Fibroblast of lung (primary cell): ENCODE data around the gene GAK. TPM values are rescaled to one million over a fixed set of nuclear protein-coding genes. Genes with fewer than 3 reads are reported as not detected.
"Not testable (repeated sequence)": the region's sequence is repeated elsewhere in the genome, so short reads cannot be mapped to it uniquely, and the experiment has no call there.

Experiments
- DNase-seq, 2 donors: peaks; one replicate each; pipeline versions ENCODE4 v3.0.0 to v3.0.0-alpha.2; 2010; ENCODE audit warnings: low read depth in 2 of 2
- H2AFZ ChIP-seq: 2 replicates; pipeline ENCODE4 v1.5.1; 2012; ENCODE audit warnings: low read length, control low read depth, inconsistent platforms
- H3K27ac ChIP-seq: 2 replicates; pipeline ENCODE4 v1.5.1; 2011; ENCODE audit warnings: low read length, control low read depth; ENCODE audit not compliant: insufficient read depth
- H3K27me3 ChIP-seq: 2 replicates; pipeline ENCODE4 v1.5.1; 2011; ENCODE audit warnings: mild to moderate bottlenecking, low read length; ENCODE audit not compliant: control insufficient read depth, insufficient read depth
- H3K36me3 ChIP-seq: 2 replicates; pipeline ENCODE4 v1.5.1; 2011; ENCODE audit warnings: low read length; ENCODE audit not compliant: control insufficient read depth, insufficient read depth
- H3K4me1 ChIP-seq: 2 replicates; pipeline ENCODE4 v1.5.1; 2011; ENCODE audit warnings: low read length; ENCODE audit not compliant: control insufficient read depth, insufficient read depth; ENCODE audit errors: extremely low read depth
- H3K4me2 ChIP-seq: 2 replicates; pipeline ENCODE4 v1.5.1; 2011; ENCODE audit warnings: low read length, control low read depth; ENCODE audit not compliant: insufficient read depth; ENCODE audit errors: extremely low read depth
- H3K4me3 ChIP-seq, 4 experiments: fragments of 200-600 bp in 1 of 4; sonication (generic) in 1 of 4; replicated peaks in 1 of 4; 2 replicates each; pipeline ENCODE4 v1.5.1; 2011 to 2016; ENCODE audit warnings: low read length in 4 of 4, low read depth in 3 of 4, mild to moderate bottlenecking in 3 of 4, control low read depth in 2 of 4, inconsistent platforms in 1 of 4, mixed read lengths in 1 of 4; ENCODE audit not compliant: insufficient read depth in 1 of 4; ENCODE audit errors: control extremely low read depth in 1 of 4
- H3K79me2 ChIP-seq: 2 replicates; pipeline ENCODE4 v1.5.1; 2012; ENCODE audit warnings: mild to moderate bottlenecking, low read length, inconsistent platforms; ENCODE audit not compliant: control insufficient read depth, insufficient read depth
- H3K9ac ChIP-seq: 2 replicates; pipeline ENCODE4 v1.5.1; 2011; ENCODE audit warnings: mild to moderate bottlenecking, low read length, control low read depth; ENCODE audit not compliant: insufficient read depth
- H3K9me3 ChIP-seq: 2 replicates; pipeline ENCODE4 v1.5.1; 2012; ENCODE audit warnings: low read depth, low read length; ENCODE audit not compliant: control insufficient read depth, insufficient read depth
- H4K20me1 ChIP-seq: 2 replicates; pipeline ENCODE4 v1.5.1; 2011; ENCODE audit warnings: low read length; ENCODE audit not compliant: control insufficient read depth, insufficient read depth; ENCODE audit errors: extremely low read depth
- EZH2 ChIP-seq: IDR thresholded peaks from 2 replicates; pipeline ENCODE4 v1.5.1; 2012; ENCODE audit warnings: low read length, control low read depth, mild to moderate bottlenecking; ENCODE audit errors: missing control alignments
- polyA plus RNA-seq, 2 donors: library from polyadenylated mRNA; depleted of rRNA in 1 of 2; stranded (reverse) in 1 of 2; unstranded in 1 of 2; fragments of >200 nt; gene quantifications; 2 replicates each; pipeline ENCODE4 v1.2.1, GENCODE V29; 2011 to 2012; ENCODE audit warnings: missing spikeins in 1 of 2
- total RNA-seq: library from RNA; depleted of rRNA; stranded (reverse); fragments of >200 nt; gene quantifications from 2 replicates; pipeline ENCODE4 v1.2.1, GENCODE V29; 2014
- TF ChIP-seq, protein P1 (sequence below), 2 donors: IDR thresholded peaks in 1 of 2; conservative IDR thresholded peaks in 1 of 2; 1 replicate in 1 of 2; 2 replicates in 1 of 2; pipeline ENCODE4 v1.5.1; 2011 to 2012; ENCODE audit warnings: low read length in 2 of 2, control low read depth in 1 of 2, inconsistent platforms in 1 of 2, low read depth in 1 of 2, mild to moderate bottlenecking in 1 of 2

The GAK gene
- total and polyA plus RNA-seq, 2 donors (not counting 1 experiment from before 2014, with no cell fraction given) = 10.1 to 48.2 TPM

DNA sequence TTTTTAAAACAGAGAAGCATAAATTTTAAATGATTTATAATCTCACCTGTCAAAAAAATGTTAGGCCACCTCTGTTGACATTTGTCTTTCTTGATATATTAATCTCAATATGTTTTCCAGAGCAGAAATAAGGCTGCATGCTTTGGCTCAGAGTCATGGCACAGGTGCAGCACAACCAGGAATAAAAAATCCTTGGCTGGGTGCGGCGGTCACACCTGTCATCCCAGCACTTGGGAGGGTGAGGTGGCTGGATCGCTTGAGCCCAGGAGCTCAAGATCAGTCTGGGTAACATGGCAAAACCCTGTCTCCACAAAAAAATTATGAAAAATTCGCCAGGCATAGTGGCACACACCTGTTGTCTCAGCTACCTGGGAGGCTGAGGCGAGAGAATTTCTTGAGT lies 124.3 kb downstream of the GAK start:
- no peak for DNase-seq
- Histone ChIP-seq H2AFZ (no peak overlapping the region), H3K4me1 (no peaks in the 10 kb centered on the region), H3K4me2 (no peak overlapping the region), H3K27ac (no peak overlapping the region), H3K79me2 (no peaks in the 10 kb centered on the region), H3K4me3 (no peak overlapping the region), H3K9me3 (no peaks in the 10 kb centered on the region), H3K9ac (no peak overlapping the region), H3K27me3 (peaks cover 3% of the 10 kb centered on the region), H3K36me3 (no peaks in the 10 kb centered on the region), H4K20me1 (no peaks in the 10 kb centered on the region)
- TF ChIP-seq, protein P1, sequence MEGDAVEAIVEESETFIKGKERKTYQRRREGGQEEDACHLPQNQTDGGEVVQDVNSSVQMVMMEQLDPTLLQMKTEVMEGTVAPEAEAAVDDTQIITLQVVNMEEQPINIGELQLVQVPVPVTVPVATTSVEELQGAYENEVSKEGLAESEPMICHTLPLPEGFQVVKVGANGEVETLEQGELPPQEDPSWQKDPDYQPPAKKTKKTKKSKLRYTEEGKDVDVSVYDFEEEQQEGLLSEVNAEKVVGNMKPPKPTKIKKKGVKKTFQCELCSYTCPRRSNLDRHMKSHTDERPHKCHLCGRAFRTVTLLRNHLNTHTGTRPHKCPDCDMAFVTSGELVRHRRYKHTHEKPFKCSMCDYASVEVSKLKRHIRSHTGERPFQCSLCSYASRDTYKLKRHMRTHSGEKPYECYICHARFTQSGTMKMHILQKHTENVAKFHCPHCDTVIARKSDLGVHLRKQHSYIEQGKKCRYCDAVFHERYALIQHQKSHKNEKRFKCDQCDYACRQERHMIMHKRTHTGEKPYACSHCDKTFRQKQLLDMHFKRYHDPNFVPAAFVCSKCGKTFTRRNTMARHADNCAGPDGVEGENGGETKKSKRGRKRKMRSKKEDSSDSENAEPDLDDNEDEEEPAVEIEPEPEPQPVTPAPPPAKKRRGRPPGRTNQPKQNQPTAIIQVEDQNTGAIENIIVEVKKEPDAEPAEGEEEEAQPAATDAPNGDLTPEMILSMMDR (conservative IDR thresholded peaks at IDR 0.05 in 1 of 2, IDR thresholded peaks at IDR 0.05 in 1 of 2; ENCODE audit: low read depth in 1 of 2, low read length in 2 of 2) = no peak
- no peak for TF ChIP-seq EZH2

GRCh38 chr4:806979-807378 lies 125.1 kb downstream of the GAK start:
- not testable (repeated sequence) for H3K9ac ChIP-seq, DNase-seq, H4K20me1 ChIP-seq, H3K27ac ChIP-seq, H3K4me3 ChIP-seq, H3K27me3 ChIP-seq, H3K9me3 ChIP-seq, H3K79me2 ChIP-seq, H3K4me2 ChIP-seq, H2AFZ ChIP-seq, H3K36me3 ChIP-seq, H3K4me1 ChIP-seq

DNA sequence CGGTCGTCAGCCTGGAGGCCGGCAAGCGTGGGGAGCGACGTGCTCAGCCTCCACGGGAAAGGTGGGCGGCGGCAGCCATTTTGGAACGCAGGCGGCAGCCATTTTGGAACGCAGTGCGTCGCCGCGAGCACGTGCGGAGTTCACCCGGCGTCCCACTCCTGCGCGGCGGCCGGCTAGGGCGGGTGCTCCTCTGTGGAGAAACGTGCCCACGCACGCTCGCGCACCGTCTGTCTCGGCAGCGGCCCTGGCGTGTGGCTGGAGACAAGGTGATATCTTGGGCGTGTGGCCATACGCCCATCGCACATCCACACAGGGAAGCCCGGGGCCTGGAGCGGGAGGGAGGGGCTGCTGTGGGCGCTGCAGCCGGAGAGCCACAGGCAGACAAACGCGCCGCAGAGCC lies 127.3 kb downstream of the GAK start:
- no peaks in the 10 kb centered on the region for H3K36me3 ChIP-seq
- no peak for DNase-seq
- no peaks in the 10 kb centered on the region for H4K20me1 ChIP-seq
- H3K4me2 ChIP-seq = no peak overlapping the region
- H2AFZ ChIP-seq = no peak overlapping the region
- H3K27me3 ChIP-seq = peaks cover 3% of the 10 kb centered on the region
- H3K9ac ChIP-seq = no peak overlapping the region
- H3K4me3 ChIP-seq = no peak overlapping the region
- H3K9me3 ChIP-seq = no peaks in the 10 kb centered on the region
- no peaks in the 10 kb centered on the region for H3K4me1 ChIP-seq
- no peaks in the 10 kb centered on the region for H3K79me2 ChIP-seq
- TF ChIP-seq EZH2 = no peak
- TF ChIP-seq, protein P1 (conservative IDR thresholded peaks at IDR 0.05 in 1 of 2, IDR thresholded peaks at IDR 0.05 in 1 of 2; ENCODE audit: low read depth in 1 of 2, low read length in 2 of 2) = no peak
- no peak overlapping the region for H3K27ac ChIP-seq

DNA sequence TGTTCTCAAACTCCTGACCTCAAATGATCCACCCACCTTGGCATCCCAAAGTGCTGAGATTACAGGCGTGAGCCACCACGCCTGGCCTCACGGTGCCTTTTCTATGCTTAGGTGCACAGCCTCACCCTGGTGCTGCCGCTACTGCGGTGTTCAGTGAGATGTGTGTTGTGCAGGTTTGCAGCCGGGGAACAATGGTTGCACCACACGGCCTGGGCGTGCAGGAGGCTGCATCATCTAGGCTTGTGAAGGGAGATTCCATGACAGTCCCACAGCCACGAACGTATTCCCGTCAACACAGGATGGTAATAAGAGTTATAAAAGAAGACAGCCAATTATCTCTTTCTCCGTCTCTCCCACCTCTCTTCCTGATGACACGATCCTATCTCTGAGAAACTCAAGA lies 128.2 kb downstream of the GAK start:
- no peaks in the 10 kb centered on the region for H4K20me1 ChIP-seq
- H3K27ac ChIP-seq = no peak overlapping the region

More for the DNA sequence above, 128.2 kb downstream of the GAK start:
- no peaks in the 10 kb centered on the region for H3K79me2 ChIP-seq
- H2AFZ ChIP-seq = no peak overlapping the region
- no peak for TF ChIP-seq EZH2
- TF ChIP-seq, protein P1 (conservative IDR thresholded peaks at IDR 0.05 in 1 of 2, IDR thresholded peaks at IDR 0.05 in 1 of 2; ENCODE audit: low read depth in 1 of 2, low read length in 2 of 2) = no peak
- H3K9ac ChIP-seq = no peak overlapping the region
- no peak overlapping the region for H3K4me3 ChIP-seq
- no peaks in the 10 kb centered on the region for H3K9me3 ChIP-seq
- H3K36me3 ChIP-seq = no peaks in the 10 kb centered on the region
- peaks cover 3% of the 10 kb centered on the region for H3K27me3 ChIP-seq
- H3K4me1 ChIP-seq = no peaks in the 10 kb centered on the region
- H3K4me2 ChIP-seq = no peak overlapping the region
- DNase-seq = no peak
